MCF 10A (cell line): ENCODE measurements around the gene EMILIN1. TPM values are rescaled to one million over a fixed set of nuclear protein-coding genes. Genes with fewer than 3 reads are reported as not detected.
A peak's percentile ranks its signal among the peaks of the same experiment; 100 is the strongest.

ENCODE experiments used
- BruUV-seq: library from RNA; stranded (reverse); fragments of 400-500 nt; replicated peaks from 2 replicates; lab custom pipeline; 2021; lab: Mats Ljungman, UMichigan
- CTCF ChIA-PET: fragments of 300-600 bp; sonication (Branson Sonifier 250); formaldehyde crosslinking; extraction: SDS; loops from one replicate; lab custom pipeline; 2021; ENCODE audit warnings: antibody characterized with exemption, inconsistent platforms; lab: Yijun Ruan, JAX
- POLR2A ChIA-PET: fragments of 300-600, 350-650 bp; sonication (Branson Sonifier 250); formaldehyde crosslinking; extraction: SDS; loops from one replicate; lab custom pipeline; 2020; ENCODE audit warnings: antibody characterized with exemption, inconsistent platforms; lab: Yijun Ruan, JAX
- DNase-seq: peaks from one replicate; pipeline ENCODE4 v3.0.0-alpha.2; 2018; ENCODE audit not compliant: unreplicated experiment
- H3K27ac Mint-ChIP-seq: one replicate; pipeline ENCODE4 v1.8.0; 2022; ENCODE audit warnings: mild to moderate bottlenecking, low read depth, mixed read lengths; ENCODE audit not compliant: unreplicated experiment
- H3K27me3 Mint-ChIP-seq: one replicate; pipeline ENCODE4 v1.8.0; 2022; ENCODE audit warnings: mixed read lengths; ENCODE audit not compliant: insufficient read depth, unreplicated experiment
- H3K36me3 Mint-ChIP-seq: one replicate; pipeline ENCODE4 v1.8.0; 2022; ENCODE audit warnings: mild to moderate bottlenecking, moderate library complexity, mixed read lengths; ENCODE audit not compliant: insufficient read depth, unreplicated experiment
- H3K4me1 Mint-ChIP-seq: one replicate; pipeline ENCODE4 v1.8.0; 2022; ENCODE audit warnings: mixed read lengths; ENCODE audit not compliant: insufficient read depth, unreplicated experiment
- H3K4me3 Mint-ChIP-seq: one replicate; pipeline ENCODE4 v1.8.0; 2022; ENCODE audit warnings: mild to moderate bottlenecking, moderate library complexity, mixed read lengths; ENCODE audit not compliant: unreplicated experiment
- H3K9me3 Mint-ChIP-seq: one replicate; pipeline ENCODE4 v1.8.0; 2022; ENCODE audit warnings: mixed read lengths; ENCODE audit not compliant: unreplicated experiment
- intact Hi-C: fragments of 100-400 bp; cut with micrococcal nuclease; formaldehyde crosslinking; loops from 2 replicates; pipeline ENCODE4 v1.14.1; 2022
- total RNA-seq: library from RNA; stranded (reverse); gene quantifications from 2 replicates; pipeline ENCODE4 v1.2.3, GENCODE V29; 2022
- TF ChIP-seq, protein P1 (sequence below): fragments of 200-600 bp; IDR thresholded peaks from one replicate; pipeline ENCODE4 v1.8.0; 2022; ENCODE audit warnings: antibody characterized with exemption, mild to moderate bottlenecking; ENCODE audit not compliant: unreplicated experiment

EMILIN1 gene
- total RNA-seq, 1 experiment from 2014 or later, result 0.21 TPM

DNA sequence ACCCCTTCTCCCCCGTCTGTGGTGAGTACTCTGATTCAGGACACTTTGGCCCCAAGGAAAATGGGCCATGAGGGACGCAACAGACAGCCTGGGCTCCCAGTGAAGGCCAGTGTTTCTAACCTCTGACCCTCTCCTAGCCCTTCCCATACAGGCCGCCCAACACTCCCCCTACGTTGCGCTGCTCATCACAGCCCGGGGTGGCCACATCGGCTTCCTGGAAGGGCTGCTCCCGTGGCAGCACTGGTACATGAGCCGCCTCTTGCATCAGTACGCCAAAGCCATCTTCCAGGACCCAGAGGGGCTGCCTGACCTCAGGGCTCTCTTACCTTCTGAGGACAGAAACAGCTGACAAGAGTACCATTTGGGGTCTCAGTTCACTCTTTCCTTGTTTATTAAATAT lies 52.0 kb downstream of the EMILIN1 start:
- Mint-ChIP-seq H3K27me3 (no peaks in the 10 kb centered on the region), H3K27ac (no peak overlapping the region), H3K4me1 (peaks cover 11% of the 10 kb centered on the region), H3K9me3 (no peaks in the 10 kb centered on the region), H3K36me3 (peaks cover 20% of the 10 kb centered on the region), H3K4me3 (no peak overlapping the region)
- BruUV-seq, result no TSS peak
- ChIA-PET POLR2A (no interaction called here), CTCF (no interaction called here)
- no peak for DNase-seq
- TF ChIP-seq, protein P1, sequence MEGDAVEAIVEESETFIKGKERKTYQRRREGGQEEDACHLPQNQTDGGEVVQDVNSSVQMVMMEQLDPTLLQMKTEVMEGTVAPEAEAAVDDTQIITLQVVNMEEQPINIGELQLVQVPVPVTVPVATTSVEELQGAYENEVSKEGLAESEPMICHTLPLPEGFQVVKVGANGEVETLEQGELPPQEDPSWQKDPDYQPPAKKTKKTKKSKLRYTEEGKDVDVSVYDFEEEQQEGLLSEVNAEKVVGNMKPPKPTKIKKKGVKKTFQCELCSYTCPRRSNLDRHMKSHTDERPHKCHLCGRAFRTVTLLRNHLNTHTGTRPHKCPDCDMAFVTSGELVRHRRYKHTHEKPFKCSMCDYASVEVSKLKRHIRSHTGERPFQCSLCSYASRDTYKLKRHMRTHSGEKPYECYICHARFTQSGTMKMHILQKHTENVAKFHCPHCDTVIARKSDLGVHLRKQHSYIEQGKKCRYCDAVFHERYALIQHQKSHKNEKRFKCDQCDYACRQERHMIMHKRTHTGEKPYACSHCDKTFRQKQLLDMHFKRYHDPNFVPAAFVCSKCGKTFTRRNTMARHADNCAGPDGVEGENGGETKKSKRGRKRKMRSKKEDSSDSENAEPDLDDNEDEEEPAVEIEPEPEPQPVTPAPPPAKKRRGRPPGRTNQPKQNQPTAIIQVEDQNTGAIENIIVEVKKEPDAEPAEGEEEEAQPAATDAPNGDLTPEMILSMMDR, result no peak
- intact Hi-C loops, result loop anchor here (5.0 kb wide), 1 partner anchor 62 kb away; no protein-coding TSS in a partner anchor

DNA sequence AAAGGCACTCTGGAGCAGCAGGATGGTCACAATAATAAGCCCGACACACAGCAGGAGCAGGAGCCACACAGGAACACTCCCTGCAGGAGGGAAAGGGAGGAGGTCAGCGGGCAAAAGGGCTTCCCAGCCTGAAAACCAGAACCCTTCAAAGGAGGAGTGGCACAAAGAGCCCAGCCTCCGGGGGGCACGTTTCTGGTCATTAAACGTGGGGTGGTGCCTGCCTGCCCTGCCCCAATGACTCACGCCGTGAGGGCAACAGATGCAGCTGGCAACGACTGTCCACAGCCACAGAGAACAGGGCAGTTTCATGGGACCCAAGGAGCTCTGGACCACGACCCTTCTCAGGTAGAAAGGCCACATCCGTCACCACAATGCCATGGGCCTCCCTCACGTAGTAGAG lies 53.0 kb downstream of the EMILIN1 start:
- POLR2A ChIA-PET, result interaction anchor here (0.6 kb wide), 1 partner anchor 85 kb away, joined by 3 read pairs; no protein-coding TSS in a partner anchor
- no peak overlapping the region for H3K4me3 Mint-ChIP-seq
- CTCF ChIA-PET, result interaction anchor here (0.7 to 1.6 kb wide), 3 partner anchors 32 to 171 kb away, joined by 3 to 5 read pairs (median 3); no protein-coding TSS in a partner anchor

DNA sequence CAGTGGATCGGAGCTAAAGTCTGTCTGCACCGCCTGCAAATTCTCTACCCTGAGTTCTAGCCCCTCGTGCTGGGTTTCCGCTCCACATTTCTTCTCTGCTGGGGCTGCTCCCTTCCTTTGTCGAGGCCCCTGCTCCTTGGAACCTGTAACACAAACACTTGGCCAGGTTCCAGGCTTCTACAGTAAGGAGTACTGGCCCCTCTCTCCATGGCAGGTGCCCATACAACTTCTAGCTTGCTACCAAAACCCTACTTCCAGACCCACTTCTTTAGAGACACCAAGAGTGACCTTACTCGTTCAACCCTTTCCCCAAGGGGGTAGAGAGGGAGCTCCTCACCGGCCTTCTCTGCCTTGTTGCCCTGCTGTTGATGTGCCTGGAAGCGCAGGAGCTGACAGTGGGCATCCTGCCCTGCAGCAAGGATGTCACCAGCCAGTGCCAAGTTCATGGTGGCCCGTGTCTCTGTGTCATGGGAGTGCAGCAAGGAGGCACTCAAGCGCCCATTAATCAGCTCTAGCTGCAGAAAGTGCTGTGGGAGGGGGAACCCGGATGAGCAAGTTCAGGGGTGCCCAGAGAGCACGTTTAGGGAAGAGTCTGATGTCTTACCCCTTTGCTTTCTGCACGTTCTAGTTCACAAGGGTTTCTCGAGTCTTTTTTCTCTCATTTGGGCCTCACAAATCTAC lies 54.9 kb downstream of the EMILIN1 start:
- intact Hi-C loops, result loop anchor here (5.0 kb wide), 1 partner anchor 59 kb away; no protein-coding TSS in a partner anchor
- Mint-ChIP-seq H3K27ac (peak overlapping the region; percentile 92), H3K9me3 (no peaks in the 10 kb centered on the region), H3K27me3 (no peaks in the 10 kb centered on the region), H3K4me3 (peak overlapping the region; percentile 91), H3K4me1 (peaks cover 11% of the 10 kb centered on the region), H3K36me3 (peaks cover 22% of the 10 kb centered on the region)
- BruUV-seq, result TSS peak; percentile 49
- TF ChIP-seq, protein P1, result no peak
- ChIA-PET POLR2A (interaction anchor here (0.5 to 2.5 kb wide), 8 partner anchors 9 to 223 kb away, joined by 3 to 20 read pairs (median 8); partner anchors contain the start of genes ABHD1, ATRAID, CAD and GTF3C2), CTCF (interaction anchor here (0.6 to 1.8 kb wide), 18 partner anchors 10 to 171 kb away, joined by 3 to 8 read pairs (median 3); partner anchors contain the start of gene ABHD1)
- no peak for DNase-seq

More for the DNA sequence above, 53.0 kb downstream of the EMILIN1 start:
- no TSS peak for BruUV-seq
- intact Hi-C loops, result loop anchor here (5.0 kb wide), 1 partner anchor 61 kb away; no protein-coding TSS in a partner anchor
- H3K4me1 Mint-ChIP-seq, result peaks cover 11% of the 10 kb centered on the region
- TF ChIP-seq, protein P1, result no peak
- peaks cover 21% of the 10 kb centered on the region for H3K36me3 Mint-ChIP-seq
- H3K9me3 Mint-ChIP-seq, result no peaks in the 10 kb centered on the region
- no peak overlapping the region for H3K27ac Mint-ChIP-seq
- DNase-seq, result no peak
- no peaks in the 10 kb centered on the region for H3K27me3 Mint-ChIP-seq
